Uterus (tissue), 2 donors: ENCODE results near the gene HIRIP3.

ENCODE experiments used
- CTCF ChIP-seq, 4 experiments: fragments of 200-600 bp in 2 of 4; fragments of 450-650 bp in 2 of 4; sonication (generic) in 2 of 4; IDR thresholded peaks; one replicate each; pipeline ENCODE4 v1.5.1; 2016 to 2019; ENCODE audit warnings: antibody characterized with exemption in 4 of 4, mild to moderate bottlenecking in 2 of 4, moderate library complexity in 1 of 4
- POLR2A ChIP-seq, 2 donors: fragments of 450-650 bp; IDR thresholded peaks; one replicate each; pipeline ENCODE4 v1.6.1; 2016; ENCODE audit warnings: antibody characterized with exemption in 2 of 2, mild to moderate bottlenecking in 1 of 2, moderate library complexity in 1 of 2

GRCh38 chr16:29978564-29979270 is 16.7 kb downstream of the HIRIP3 start:
- TF ChIP-seq CTCF (IDR thresholded peaks at IDR 0.05) (no peak), POLR2A (IDR thresholded peaks at IDR 0.05) (no peak)
